T-cell (primary cell): ENCODE results near the gene LRP1B. TPM values are rescaled to one million over a fixed set of nuclear protein-coding genes. Genes with fewer than 3 reads are reported as not detected.

Experiments
- ATAC-seq, 4 experiments: fragments of 200-7000 bp in 3 of 4; fragments of 150-1000 bp in 1 of 4; cut with Tn5 transposase; replicated peaks in 1 of 4; 1 replicate in 3 of 4; 2 replicates in 1 of 4; pipeline ENCODE4 v1.10.0; 2021; ENCODE audit warnings: moderate library complexity in 3 of 4, mild to moderate bottlenecking in 2 of 4, moderate number of reproducible peaks in 1 of 4
- CTCF ChIA-PET, 2 donors: fragments of 300-600 bp; sonication (Branson Sonifier 250); formaldehyde crosslinking; loops; one replicate each; lab custom pipeline; 2022; ENCODE audit warnings: antibody characterized with exemption in 2 of 2; lab: Charles Lee
- POLR2A ChIA-PET, 2 donors: fragments of 300-600 bp; sonication (Branson Sonifier 250); formaldehyde crosslinking; loops; one replicate each; lab custom pipeline; 2022; ENCODE audit warnings: antibody characterized with exemption in 2 of 2; lab: Charles Lee
- DNase-seq, 35 experiments: peaks; one replicate each; pipeline versions ENCODE4 v3.0.0 to v3.0.0-alpha.2; 2013 to 2023
- H3K27ac ChIP-seq: one replicate; pipeline ENCODE4 v1.5.1; 2013; ENCODE audit warnings: low read length
- H3K27me3 ChIP-seq, 2 experiments: replicated peaks in 1 of 2; 1 replicate in 1 of 2; 2 replicates in 1 of 2; pipeline versions ENCODE4 v1.6.1 to v1.7.0; 2013; ENCODE audit warnings: low read length in 1 of 2, mixed read lengths in 1 of 2; ENCODE audit not compliant: control insufficient read depth in 2 of 2, insufficient read depth in 2 of 2; ENCODE audit errors: extremely low read depth in 1 of 2
- H3K36me3 ChIP-seq, 2 donors: 1 replicate in 1 of 2; 2 replicates in 1 of 2; pipeline versions ENCODE4 v1.6.1 to v1.7.0; 2013; ENCODE audit warnings: low read length in 1 of 2; ENCODE audit not compliant: control insufficient read depth in 2 of 2, insufficient read depth in 1 of 2; ENCODE audit errors: extremely low read depth in 1 of 2
- H3K4me1 ChIP-seq, 2 experiments: 1 replicate in 1 of 2; 2 replicates in 1 of 2; pipeline versions ENCODE4 v1.6.1 to v1.7.0; 2013; ENCODE audit warnings: low read length in 2 of 2, mixed read lengths in 1 of 2; ENCODE audit not compliant: insufficient read depth in 2 of 2, control insufficient read depth in 1 of 2; ENCODE audit errors: extremely low read depth in 1 of 2
- H3K4me3 ChIP-seq, 2 donors: 1 replicate in 1 of 2; 2 replicates in 1 of 2; pipeline versions ENCODE4 v1.5.1 to v1.7.0; 2013; ENCODE audit warnings: mild to moderate bottlenecking in 2 of 2, low read length in 1 of 2, moderate library complexity in 1 of 2; ENCODE audit not compliant: control insufficient read depth in 1 of 2; ENCODE audit errors: extremely low read depth in 1 of 2
- H3K9me3 ChIP-seq: 2 replicates; pipeline ENCODE4 v1.7.0; 2013
- H3K27ac Mint-ChIP-seq, 2 donors: one replicate each; pipeline ENCODE4 v1.8.0; 2020 to 2021; ENCODE audit warnings: mild to moderate bottlenecking in 2 of 2, mixed read lengths in 2 of 2
- H3K27me3 Mint-ChIP-seq, 2 donors: one replicate each; pipeline ENCODE4 v1.8.0; 2021 to 2022; ENCODE audit warnings: mixed read lengths in 2 of 2
- H3K36me3 Mint-ChIP-seq: one replicate; pipeline ENCODE4 v1.8.0; 2021; ENCODE audit warnings: mixed read lengths
- H3K4me1 Mint-ChIP-seq, 3 donors: one replicate each; pipeline ENCODE4 v1.8.0; 2020 to 2022; ENCODE audit warnings: mixed read lengths in 3 of 3, mild to moderate bottlenecking in 1 of 3
- H3K4me3 Mint-ChIP-seq, 3 donors: one replicate each; pipeline ENCODE4 v1.8.0; 2020 to 2022; ENCODE audit warnings: mild to moderate bottlenecking in 3 of 3, mixed read lengths in 3 of 3, moderate library complexity in 3 of 3
- H3K9me3 Mint-ChIP-seq, 3 donors: one replicate each; pipeline ENCODE4 v1.8.0; 2020 to 2022; ENCODE audit warnings: mixed read lengths in 3 of 3
- WGBS: methylation state at CpG from one replicate; pipeline ENCODE4 v1.1.5; 2013; ENCODE audit warnings: missing lambda C conversion rate; ENCODE audit not compliant: insufficient coverage; 5-methylcytosine and 5-hydroxymethylcytosine counted together
- total RNA-seq, 35 experiments: library from RNA in 6 of 35; stranded (reverse) in 6 of 35; fragments of 120-200 nt in 1 of 35; gene quantifications; one replicate each; pipeline versions ENCODE4 v1.2.1 to v1.2.4 and lab custom pipeline; 2013 to 2026

LRP1B gene
- total RNA-seq, 5 donors from 2014 or later (not counting 1 experiment from before 2014, with no cell fraction given): not detected

DNA sequence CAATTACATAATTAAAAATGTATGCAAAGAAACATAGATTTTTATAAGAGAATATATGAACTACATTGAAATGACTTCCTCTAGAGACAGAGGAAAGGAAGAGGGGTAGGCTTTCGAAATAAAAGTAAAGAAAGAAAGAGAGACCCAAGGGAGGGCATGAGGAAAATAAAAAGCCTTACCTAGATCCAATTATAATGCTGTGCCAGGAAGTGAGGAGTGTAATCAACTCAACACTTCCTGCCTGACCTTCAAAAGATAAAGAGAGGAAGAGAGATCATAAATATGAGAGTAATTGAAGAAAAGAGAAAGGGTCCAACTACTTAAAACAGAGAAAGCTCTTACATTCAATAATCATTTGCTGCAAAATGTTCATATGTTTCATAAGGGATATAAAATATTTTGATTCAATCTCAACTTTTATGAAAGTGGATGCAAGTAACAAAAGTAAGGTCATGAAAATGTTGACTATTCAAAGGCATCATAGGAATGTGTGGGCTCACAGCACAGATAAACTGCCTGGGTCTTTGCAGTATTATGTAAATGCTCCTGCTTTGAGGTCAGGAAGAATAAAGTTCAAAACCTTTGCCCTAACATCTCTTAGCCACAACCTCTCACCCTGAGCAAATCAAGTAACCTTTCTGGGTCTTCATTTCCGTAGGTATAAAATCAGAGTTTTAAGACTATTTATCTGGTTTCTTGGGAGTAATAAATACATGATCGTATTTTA is 1237.7 kb downstream of the LRP1B start:
- no peak for ATAC-seq
- H3K9me3 Mint-ChIP-seq: peaks cover 9 to 14% (median 12%) of the 10 kb centered on the region in 3 donors
- Histone ChIP-seq H3K36me3 (no peaks in the 10 kb centered on the region), H3K27me3 (no peaks in the 10 kb centered on the region), H3K4me1 (peaks cover 0 to 5% of the 10 kb centered on the region in 2 experiments), H3K4me3 (no peak overlapping the region), H3K27ac (no peak overlapping the region), H3K9me3 (no peaks in the 10 kb centered on the region)
- no peak overlapping the region for H3K27ac Mint-ChIP-seq
- no peaks in the 10 kb centered on the region for H3K4me1 Mint-ChIP-seq
- H3K4me3 Mint-ChIP-seq: no peak overlapping the region
- no CpG with 5 or more reads among the region's 3 CpGs for WGBS
- no peaks in the 10 kb centered on the region for H3K36me3 Mint-ChIP-seq
- H3K27me3 Mint-ChIP-seq: no peaks in the 10 kb centered on the region
- ChIA-PET CTCF (no interaction called here), POLR2A (no interaction called here)
- no peak for DNase-seq

DNA sequence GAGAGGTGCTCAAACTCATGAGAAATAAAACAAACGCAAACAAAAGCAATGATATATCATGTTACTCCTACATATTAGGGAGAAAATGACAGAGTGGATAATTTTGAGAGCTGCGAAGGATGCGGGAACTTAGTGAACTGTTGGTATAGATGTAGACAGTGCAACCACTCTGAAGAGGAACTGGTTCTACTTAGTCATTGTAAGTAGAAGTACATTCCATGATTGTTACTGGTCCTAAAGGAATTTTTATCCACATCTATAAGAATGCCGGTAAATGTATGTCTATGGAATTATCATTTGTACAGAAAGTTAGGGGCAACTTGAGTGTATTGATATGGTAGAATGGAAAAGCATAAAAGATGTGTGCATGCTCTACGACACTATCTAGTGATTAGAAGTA is 1238.4 kb downstream of the LRP1B start:
- no peaks in the 10 kb centered on the region for H3K9me3 ChIP-seq
- WGBS: no CpG with 5 or more reads among the region's 5 CpGs
- Mint-ChIP-seq H3K27ac (no peak overlapping the region), H3K4me1 (no peaks in the 10 kb centered on the region), H3K4me3 (no peak overlapping the region), H3K36me3 (no peaks in the 10 kb centered on the region), H3K9me3 (peaks cover 13 to 17% (median 14%) of the 10 kb centered on the region in 3 donors), H3K27me3 (no peaks in the 10 kb centered on the region)
- ATAC-seq: no peak
- CTCF ChIA-PET: no interaction called here
- H3K4me1 ChIP-seq: peaks cover 0 to 5% of the 10 kb centered on the region in 2 experiments
- no peaks in the 10 kb centered on the region for H3K27me3 ChIP-seq
- no peaks in the 10 kb centered on the region for H3K36me3 ChIP-seq
- no peak overlapping the region for H3K27ac ChIP-seq
- POLR2A ChIA-PET: no interaction called here
- no peak overlapping the region for H3K4me3 ChIP-seq
- no peak for DNase-seq

DNA sequence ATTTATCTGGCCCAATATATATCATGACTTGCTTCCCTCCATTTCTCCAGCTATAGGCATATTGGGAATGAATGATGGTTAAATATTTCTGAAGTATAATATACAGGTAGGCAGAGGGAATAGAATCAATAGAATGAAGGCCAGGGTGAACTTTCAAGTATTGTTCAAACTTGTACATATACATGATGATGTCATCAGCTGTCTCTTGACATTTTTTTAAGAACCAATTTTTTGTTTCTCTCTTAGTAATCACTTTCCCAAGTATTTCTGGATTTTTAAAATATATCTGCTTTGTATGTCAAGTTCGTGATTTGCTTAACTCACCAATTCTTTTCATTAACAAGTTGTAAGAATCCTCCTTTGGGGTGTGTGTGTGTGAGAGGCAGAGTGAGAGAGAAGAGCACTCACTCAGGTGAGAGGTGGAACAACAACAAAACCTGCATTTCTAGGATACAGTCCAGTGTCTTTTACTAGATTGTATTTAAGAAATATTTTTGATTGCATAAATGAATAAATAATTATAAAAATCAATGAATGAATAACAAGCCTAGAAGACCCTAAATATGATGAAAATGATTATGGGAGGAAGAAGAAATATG is 1239.1 kb downstream of the LRP1B start:
- no peak overlapping the region for H3K4me3 Mint-ChIP-seq
- no CpG with 5 or more reads among the region's 1 CpG for WGBS

DNA sequence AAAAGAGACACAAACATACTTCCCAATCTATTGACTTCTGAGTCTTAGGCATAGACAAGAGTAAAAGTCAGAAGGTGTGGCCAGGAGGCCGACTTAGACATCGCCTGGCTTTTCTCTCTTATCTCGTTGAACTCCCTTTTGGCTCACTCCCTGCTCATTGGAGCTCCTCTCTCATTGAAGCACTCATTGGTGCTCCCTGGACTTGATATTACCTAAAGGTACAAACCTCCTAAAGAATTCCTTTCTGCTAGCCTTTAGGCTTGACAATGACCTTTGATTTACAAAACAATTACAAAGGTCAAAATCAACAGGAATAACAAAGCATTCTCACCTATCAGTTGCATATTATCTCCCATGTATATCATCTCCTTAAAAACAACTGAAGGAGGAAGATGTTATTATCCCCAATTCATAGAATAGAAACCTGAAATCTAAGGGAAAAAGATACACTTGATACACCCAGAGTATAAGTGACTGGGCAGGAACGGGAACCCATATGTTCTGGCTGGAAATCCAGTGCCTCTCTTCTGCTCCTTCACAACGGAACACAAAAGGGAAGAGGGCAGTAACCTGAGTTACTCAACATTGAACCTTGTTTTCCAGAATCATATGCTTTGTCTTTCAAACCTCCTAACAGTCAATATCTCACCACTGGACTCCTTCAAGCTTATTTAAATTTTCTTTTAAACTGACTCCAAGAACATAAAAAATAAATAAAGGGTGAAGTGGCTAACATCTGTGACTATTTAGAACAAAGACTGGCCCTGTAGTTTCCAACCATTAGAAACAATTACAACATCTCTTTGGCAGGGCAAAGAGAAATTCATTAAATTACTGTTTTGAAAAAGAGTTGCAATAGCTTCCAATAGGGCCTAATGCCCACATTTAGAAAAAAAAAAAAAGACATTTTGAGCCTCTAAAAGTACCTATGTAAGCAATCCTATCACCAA is 1247.9 kb downstream of the LRP1B start:
- no peaks in the 10 kb centered on the region for H3K4me1 Mint-ChIP-seq
- ATAC-seq (no peak), DNase-seq (no peak)
- H3K27ac ChIP-seq: no peak overlapping the region
- H3K4me3 Mint-ChIP-seq: no peak overlapping the region
- ChIA-PET CTCF (no interaction called here), POLR2A (no interaction called here)
- no peaks in the 10 kb centered on the region for H3K27me3 ChIP-seq
- H3K36me3 ChIP-seq: no peaks in the 10 kb centered on the region
- no peaks in the 10 kb centered on the region for H3K27me3 Mint-ChIP-seq
- H3K36me3 Mint-ChIP-seq: no peaks in the 10 kb centered on the region
- H3K9me3 ChIP-seq: no peaks in the 10 kb centered on the region
- H3K27ac Mint-ChIP-seq: no peak overlapping the region
- H3K9me3 Mint-ChIP-seq: peaks cover 7 to 10% (median 9%) of the 10 kb centered on the region in 3 donors
- WGBS: 87% methylated on average over 4 of the region's 5 CpGs
- H3K4me3 ChIP-seq: no peak overlapping the region
- no peaks in the 10 kb centered on the region for H3K4me1 ChIP-seq

More for the DNA sequence above, 1239.1 kb downstream of the LRP1B start:
- Mint-ChIP-seq H3K9me3 (peaks cover 13 to 17% (median 15%) of the 10 kb centered on the region in 3 donors), H3K36me3 (no peaks in the 10 kb centered on the region), H3K27ac (no peak overlapping the region), H3K4me1 (no peaks in the 10 kb centered on the region), H3K27me3 (no peaks in the 10 kb centered on the region)
- ChIA-PET POLR2A (no interaction called here), CTCF (no interaction called here)
- Histone ChIP-seq H3K4me3 (no peak overlapping the region), H3K27ac (no peak overlapping the region), H3K9me3 (no peaks in the 10 kb centered on the region), H3K27me3 (no peaks in the 10 kb centered on the region), H3K4me1 (peaks cover 0 to 5% of the 10 kb centered on the region in 2 experiments), H3K36me3 (no peaks in the 10 kb centered on the region)
- DNase-seq: no peak
- no peak for ATAC-seq

DNA sequence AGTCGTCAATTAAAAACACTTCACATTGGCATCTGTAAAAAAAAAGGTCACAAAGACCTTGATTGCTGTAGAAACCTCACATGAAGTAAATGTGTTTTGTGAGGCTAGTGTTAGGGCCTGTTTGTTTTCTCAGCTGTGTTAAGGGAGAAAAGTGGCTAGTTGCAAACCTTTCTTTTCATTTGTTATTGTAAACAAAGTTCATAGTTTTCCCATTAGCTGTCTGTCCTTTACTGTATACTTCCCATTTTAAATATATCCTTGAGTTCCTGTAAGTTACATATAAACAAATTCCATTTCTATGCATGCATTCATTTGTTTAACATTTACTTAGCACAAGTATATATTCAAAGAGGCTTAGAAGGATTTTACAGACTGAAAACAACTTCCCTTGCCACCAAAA is 1250.2 kb downstream of the LRP1B start:
- H3K9me3 Mint-ChIP-seq: peaks cover 2 to 13% (median 13%) of the 10 kb centered on the region in 3 donors
- H3K36me3 ChIP-seq: no peaks in the 10 kb centered on the region
- no peak overlapping the region for H3K27ac ChIP-seq
- no peaks in the 10 kb centered on the region for H3K27me3 ChIP-seq
- ChIA-PET CTCF (no interaction called here), POLR2A (no interaction called here)
- no peaks in the 10 kb centered on the region for H3K4me1 Mint-ChIP-seq
- no peaks in the 10 kb centered on the region for H3K27me3 Mint-ChIP-seq
- H3K36me3 Mint-ChIP-seq: no peaks in the 10 kb centered on the region
- DNase-seq: no peak
- H3K4me1 ChIP-seq: no peaks in the 10 kb centered on the region
- WGBS: no CpG with 5 or more reads among the region's 1 CpG
- no peak overlapping the region for H3K4me3 Mint-ChIP-seq
- no peak for ATAC-seq
- H3K27ac Mint-ChIP-seq: no peak overlapping the region
- H3K4me3 ChIP-seq: no peak overlapping the region
- H3K9me3 ChIP-seq: no peaks in the 10 kb centered on the region

DNA sequence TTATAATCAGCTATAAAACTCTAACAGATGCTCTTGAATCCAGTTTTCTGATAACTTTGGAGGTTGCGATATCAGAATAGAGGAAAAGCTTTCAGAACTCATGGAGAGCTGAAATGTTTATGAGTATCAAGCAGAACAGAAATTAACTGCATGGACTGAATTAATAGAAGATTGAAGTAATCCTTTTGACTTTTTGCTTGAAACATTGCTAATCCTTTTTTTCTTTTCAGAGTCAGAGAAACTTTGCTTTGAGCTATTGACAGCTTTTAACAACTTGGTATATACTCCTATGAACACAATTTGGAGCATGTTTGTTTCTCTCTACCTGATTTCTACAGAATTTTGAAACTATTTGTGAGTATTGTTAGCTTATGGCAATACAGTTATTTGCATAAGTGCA is 1254.8 kb downstream of the LRP1B start:
- Histone ChIP-seq H3K27me3 (no peaks in the 10 kb centered on the region), H3K4me1 (no peaks in the 10 kb centered on the region), H3K36me3 (no peaks in the 10 kb centered on the region), H3K9me3 (peaks cover 4% of the 10 kb centered on the region), H3K27ac (no peak overlapping the region), H3K4me3 (no peak overlapping the region)
- Mint-ChIP-seq H3K27me3 (no peaks in the 10 kb centered on the region), H3K9me3 (peaks cover 0 to 17% (median 11%) of the 10 kb centered on the region in 3 donors), H3K4me1 (no peaks in the 10 kb centered on the region), H3K27ac (no peak overlapping the region), H3K4me3 (no peak overlapping the region), H3K36me3 (no peaks in the 10 kb centered on the region)
- ATAC-seq (no peak), DNase-seq (no peak)
- CTCF ChIA-PET: no interaction called here
- POLR2A ChIA-PET: no interaction called here
- WGBS: 100% methylated on average over 1 of the region's 1 CpG
